Neuronal stem cell (in vitro differentiated cells): ENCODE measurements around the gene SCN5A.

Source experiments
- DNase-seq: peaks from one replicate; pipeline ENCODE4 v3.0.0-alpha.2; 2013; ENCODE audit warnings: low spot score
- H2AFZ ChIP-seq: one replicate; pipeline ENCODE4 v1.6.1; 2013; ENCODE audit warnings: mild to moderate bottlenecking, low read length, inconsistent platforms
- H2AK5ac ChIP-seq: 2 replicates; pipeline ENCODE4 v1.6.1; 2013; ENCODE audit warnings: low read depth, mild to moderate bottlenecking, inconsistent platforms, low read length, moderate library complexity, mixed read lengths
- H2BK120ac ChIP-seq: 2 replicates; pipeline ENCODE4 v1.6.1; 2013; ENCODE audit warnings: low read depth, mild to moderate bottlenecking, inconsistent platforms, low read length, moderate library complexity, mixed read lengths
- H2BK12ac ChIP-seq: one replicate; pipeline ENCODE4 v1.6.1; 2013; ENCODE audit warnings: low read length, inconsistent platforms
- H2BK15ac ChIP-seq: 2 replicates; pipeline ENCODE4 v1.6.1; 2013; ENCODE audit warnings: mild to moderate bottlenecking, low read length, inconsistent platforms, mixed read lengths
- H2BK5ac ChIP-seq: one replicate; pipeline ENCODE4 v1.6.1; 2013; ENCODE audit warnings: inconsistent platforms, mild to moderate bottlenecking, low read length, moderate library complexity
- H3K14ac ChIP-seq: one replicate; pipeline ENCODE4 v1.6.1; 2013; ENCODE audit warnings: low read length, inconsistent platforms
- H3K18ac ChIP-seq: 2 replicates; pipeline ENCODE4 v1.6.1; 2013; ENCODE audit warnings: low read length, inconsistent platforms
- H3K23ac ChIP-seq: 2 replicates; pipeline ENCODE4 v1.6.1; 2013; ENCODE audit warnings: low read depth, mild to moderate bottlenecking, mixed read lengths, low read length, inconsistent platforms; ENCODE audit not compliant: poor library complexity
- H3K27ac ChIP-seq: replicated peaks from 3 replicates; pipeline ENCODE4 v1.5.1; 2013; ENCODE audit warnings: low read length, inconsistent platforms
- H3K27me3 ChIP-seq, 3 experiments: 2 replicates each; pipeline ENCODE4 v1.6.1; 2013; ENCODE audit warnings: low read length in 3 of 3, mild to moderate bottlenecking in 2 of 3, inconsistent platforms in 1 of 3, low read depth in 1 of 3, mixed read lengths in 1 of 3, moderate library complexity in 1 of 3; ENCODE audit not compliant: control insufficient read depth in 3 of 3, insufficient read depth in 3 of 3
- H3K36me3 ChIP-seq, 2 donors: replicated peaks in 1 of 2; 2 replicates each; pipeline ENCODE4 v1.6.1; 2013; ENCODE audit warnings: low read length in 2 of 2; ENCODE audit not compliant: control insufficient read depth in 2 of 2, insufficient read depth in 2 of 2
- H3K4ac ChIP-seq: 2 replicates; pipeline ENCODE4 v1.6.1; 2013; ENCODE audit warnings: inconsistent platforms, mild to moderate bottlenecking, low read length, moderate library complexity
- H3K4me1 ChIP-seq, 2 donors: 1 replicate in 1 of 2; 2 replicates in 1 of 2; pipeline ENCODE4 v1.6.1; 2013; ENCODE audit warnings: low read length in 2 of 2, low read depth in 1 of 2; ENCODE audit not compliant: control insufficient read depth in 2 of 2, insufficient read depth in 1 of 2
- H3K4me2 ChIP-seq: one replicate; pipeline ENCODE4 v1.6.1; 2013; ENCODE audit warnings: mild to moderate bottlenecking, low read length, inconsistent platforms; ENCODE audit not compliant: insufficient read depth, poor library complexity, severe bottlenecking
- H3K4me3 ChIP-seq, 2 donors: 2 replicates each; pipeline ENCODE4 v1.5.1; 2013; ENCODE audit warnings: low read length in 2 of 2, mild to moderate bottlenecking in 2 of 2, inconsistent platforms in 1 of 2, moderate library complexity in 1 of 2
- H3K79me1 ChIP-seq: one replicate; pipeline ENCODE4 v1.6.1; 2013; ENCODE audit warnings: low read depth, mild to moderate bottlenecking, inconsistent platforms, low read length, moderate library complexity
- H3K9ac ChIP-seq: one replicate; pipeline ENCODE4 v1.6.1; 2013; ENCODE audit warnings: mild to moderate bottlenecking, low read depth, low read length, inconsistent platforms; ENCODE audit not compliant: poor library complexity
- H3K9me3 ChIP-seq, 2 donors: replicated peaks in 1 of 2; 2 replicates each; pipeline versions ENCODE3 to v1.6.1; 2013; ENCODE audit warnings: low read length in 2 of 2, mild to moderate bottlenecking in 2 of 2, inconsistent platforms in 1 of 2, low read depth in 1 of 2, mixed read lengths in 1 of 2, moderate library complexity in 1 of 2; ENCODE audit not compliant: control insufficient read depth in 2 of 2, insufficient read depth in 1 of 2
- H4K8ac ChIP-seq: one replicate; pipeline ENCODE4 v1.6.1; 2013; ENCODE audit warnings: low read depth, mild to moderate bottlenecking, inconsistent platforms, low read length, moderate library complexity
- H4K91ac ChIP-seq: one replicate; pipeline ENCODE4 v1.6.1; 2013; ENCODE audit warnings: low read length, low read depth, mild to moderate bottlenecking, inconsistent platforms; ENCODE audit not compliant: poor library complexity
- WGBS, 2 donors: extraction: QIAGEN DNeasy Blood & Tissue Kit; methylation state at CpG; one replicate each; pipeline ENCODE4 v1.1.7; 2013; ENCODE audit warnings: missing lambda C conversion rate in 2 of 2, mixed read lengths in 1 of 2; ENCODE audit not compliant: insufficient read length in 2 of 2, insufficient replicate concordance in 1 of 2; ENCODE audit errors: extremely low coverage in 2 of 2; 5-methylcytosine and 5-hydroxymethylcytosine counted together

The SCN5A gene

GRCh38 chr3:38602576-38603250 lies 46.8 kb downstream of the SCN5A start:
- peaks cover 4 to 5% of the 10 kb centered on the region in 2 donors for H3K4me1 ChIP-seq
- H3K14ac ChIP-seq: no peak overlapping the region
- H3K4ac ChIP-seq: no peak overlapping the region
- H2BK5ac ChIP-seq: no peak overlapping the region
- H3K36me3 ChIP-seq: no peaks in the 10 kb centered on the region
- H3K4me2 ChIP-seq: no peak overlapping the region
- H3K79me1 ChIP-seq: no peaks in the 10 kb centered on the region
- no peak overlapping the region for H3K27ac ChIP-seq
- no peak overlapping the region for H4K8ac ChIP-seq
- no peak overlapping the region for H3K23ac ChIP-seq
- H2BK12ac ChIP-seq: no peak overlapping the region
- H3K18ac ChIP-seq: no peak overlapping the region
- no peak for DNase-seq
- no CpG with 5 or more reads among the region's 7 CpGs for WGBS, 2 donors
- no peak overlapping the region for H2AK5ac ChIP-seq
- H3K9me3 ChIP-seq: no peaks in the 10 kb centered on the region
- no peak overlapping the region for H3K4me3 ChIP-seq
- no peak overlapping the region for H2BK120ac ChIP-seq
- H2AFZ ChIP-seq: no peak overlapping the region
- no peak overlapping the region for H4K91ac ChIP-seq
- no peak overlapping the region for H3K9ac ChIP-seq
- H3K27me3 ChIP-seq: peaks cover 0 to 3% (median 0%) of the 10 kb centered on the region in 3 experiments
- no peak overlapping the region for H2BK15ac ChIP-seq

- H3K9ac ChIP-seq: no peak overlapping the region
- no peak overlapping the region for H2BK15ac ChIP-seq
- no peak overlapping the region for H4K91ac ChIP-seq
- no peak overlapping the region for H3K4ac ChIP-seq
- H3K36me3 ChIP-seq: no peaks in the 10 kb centered on the region
- H3K18ac ChIP-seq: no peak overlapping the region
- no peak overlapping the region for H2BK12ac ChIP-seq
- DNase-seq: no peak
- no peak overlapping the region for H3K27ac ChIP-seq
- WGBS, 2 donors: no CpG with 5 or more reads among the region's 3 CpGs
- H3K27me3 ChIP-seq: peaks cover 0 to 2% (median 0%) of the 10 kb centered on the region in 3 experiments
- no peaks in the 10 kb centered on the region for H3K9me3 ChIP-seq
- no peak overlapping the region for H2BK5ac ChIP-seq
- H4K8ac ChIP-seq: no peak overlapping the region
- H3K4me2 ChIP-seq: no peak overlapping the region
- H3K79me1 ChIP-seq: no peaks in the 10 kb centered on the region
- H3K4me3 ChIP-seq: no peak overlapping the region
- H3K14ac ChIP-seq: no peak overlapping the region
- no peak overlapping the region for H2AK5ac ChIP-seq
- no peak overlapping the region for H2BK120ac ChIP-seq
- peaks cover 4 to 5% of the 10 kb centered on the region in 2 donors for H3K4me1 ChIP-seq
- H2AFZ ChIP-seq: no peak overlapping the region
- H3K23ac ChIP-seq: no peak overlapping the region
Observed at GRCh38 chr3:38601956-38602550, 47.4 kb downstream of the SCN5A start.

- no CpG with 5 or more reads among the region's 1 CpG for WGBS, 2 donors
- H3K36me3 ChIP-seq: no peaks in the 10 kb centered on the region
- H2BK12ac ChIP-seq: no peak overlapping the region
Observed at GRCh38 chr3:38600551-38600950, 48.9 kb downstream of the SCN5A start.

GRCh38 chr3:38599886-38600285 lies 49.6 kb downstream of the SCN5A start:
- H4K8ac ChIP-seq: no peak overlapping the region
- no peak overlapping the region for H2AK5ac ChIP-seq
- peaks cover 0 to 3% (median 0%) of the 10 kb centered on the region in 3 experiments for H3K27me3 ChIP-seq
- H2BK120ac ChIP-seq: no peak overlapping the region
- H3K4me1 ChIP-seq: peaks cover 0 to 2% of the 10 kb centered on the region in 2 donors
- no peak overlapping the region for H3K4me2 ChIP-seq
- no peak overlapping the region for H4K91ac ChIP-seq
- DNase-seq: no peak
- H3K14ac ChIP-seq: no peak overlapping the region
- no peaks in the 10 kb centered on the region for H3K36me3 ChIP-seq
- H2BK15ac ChIP-seq: no peak overlapping the region
- no peak overlapping the region for H2AFZ ChIP-seq
- H3K4me3 ChIP-seq: no peak overlapping the region
- no peak overlapping the region for H3K18ac ChIP-seq
- no peak overlapping the region for H3K9ac ChIP-seq
- no peak overlapping the region for H3K27ac ChIP-seq
- H2BK5ac ChIP-seq: no peak overlapping the region
- no peaks in the 10 kb centered on the region for H3K9me3 ChIP-seq
- H3K23ac ChIP-seq: no peak overlapping the region
- no CpG with 5 or more reads among the region's 2 CpGs for WGBS, 2 donors
- H3K4ac ChIP-seq: no peak overlapping the region
- H2BK12ac ChIP-seq: no peak overlapping the region
- no peaks in the 10 kb centered on the region for H3K79me1 ChIP-seq

More at GRCh38 chr3:38600551-38600950, 48.9 kb downstream of the SCN5A start:
- Histone ChIP-seq H2AFZ (no peak overlapping the region), H2BK5ac (no peak overlapping the region), H3K27me3 (peaks cover 0 to 3% (median 0%) of the 10 kb centered on the region in 3 experiments), H3K4ac (no peak overlapping the region), H3K14ac (no peak overlapping the region), H3K4me1 (peaks cover 0 to 2% of the 10 kb centered on the region in 2 donors), H2BK120ac (no peak overlapping the region), H3K23ac (no peak overlapping the region), H3K9ac (no peak overlapping the region), H3K79me1 (no peaks in the 10 kb centered on the region), H3K18ac (no peak overlapping the region), H2AK5ac (no peak overlapping the region), H2BK15ac (no peak overlapping the region), H4K8ac (no peak overlapping the region), H3K4me2 (no peak overlapping the region), H3K4me3 (no peak overlapping the region), H3K27ac (no peak overlapping the region), H3K9me3 (no peaks in the 10 kb centered on the region), H4K91ac (no peak overlapping the region)
- no peak for DNase-seq
